SK-N-SH treated with all-trans-retinoic acid at 6 μM for 48 hours (cell line): ENCODE measurements around the gene GDF11.
A peak's percentile ranks its signal among the peaks of the same experiment; 100 is the strongest.

Source experiments
- ATAC-seq: fragments of 200-7000 bp; cut with Tn5 transposase; 3 replicates; pipeline ENCODE4 v1.9.1; 2020; ENCODE audit warnings: mild to moderate bottlenecking, moderate library complexity
- ARNTL ChIP-seq: fragments of 450-650 bp; formaldehyde crosslinking; IDR thresholded peaks from 2 replicates; pipeline ENCODE4 v1.5.0; 2020; ENCODE audit warnings: low read depth, mild to moderate bottlenecking, moderate library complexity, borderline replicate concordance
- BACH2 ChIP-seq: fragments of 250-450 bp; sonication (Bioruptor Pico); IDR thresholded peaks from 2 replicates; pipeline ENCODE4 v1.9.0; 2021; ENCODE audit warnings: mild to moderate bottlenecking, borderline replicate concordance
- CSDC2 ChIP-seq: fragments of 250-450 bp; sonication (Bioruptor Pico); IDR thresholded peaks from 2 replicates; pipeline ENCODE4 v1.5.0; 2020; ENCODE audit warnings: mild to moderate bottlenecking, moderate library complexity
- ESRRG ChIP-seq: fragments of 250-450 bp; sonication (Bioruptor Pico); IDR thresholded peaks from 2 replicates; pipeline ENCODE4 v1.6.1; 2021; ENCODE audit warnings: mild to moderate bottlenecking
- GLIS3 ChIP-seq: fragments of 250-450 bp; sonication (Bioruptor Pico); IDR thresholded peaks from 2 replicates; pipeline ENCODE4 v1.5.0; 2020; ENCODE audit warnings: mild to moderate bottlenecking, moderate library complexity
- ISL1 ChIP-seq: fragments of 250-450 bp; sonication (Bioruptor Pico); IDR thresholded peaks from 2 replicates; pipeline ENCODE4 v2.1.2; 2022; ENCODE audit warnings: mild to moderate bottlenecking, moderate library complexity
- OSR1 ChIP-seq: fragments of 250-450 bp; sonication (Bioruptor Pico); IDR thresholded peaks from 2 replicates; pipeline ENCODE4 v1.8.0; 2022; ENCODE audit warnings: moderate library complexity, mild to moderate bottlenecking, inconsistent platforms
- PPARA ChIP-seq: fragments of 250-450 bp; sonication (Bioruptor Pico); IDR thresholded peaks from 2 replicates; pipeline ENCODE4 v1.5.0; 2020; ENCODE audit warnings: mild to moderate bottlenecking, borderline replicate concordance
- RARB ChIP-seq: fragments of 250-450 bp; sonication (Bioruptor Pico); IDR thresholded peaks from 2 replicates; pipeline ENCODE4 v1.8.0; 2021; ENCODE audit warnings: mild to moderate bottlenecking, moderate library complexity
- SNAI2 ChIP-seq: fragments of 250-450 bp; sonication (Bioruptor Pico); IDR thresholded peaks from 2 replicates; pipeline ENCODE4 v1.5.0; 2020; ENCODE audit warnings: mild to moderate bottlenecking, moderate library complexity
- TCF4 ChIP-seq: fragments of 250-450 bp; sonication (Bioruptor Pico); IDR thresholded peaks from 2 replicates; pipeline ENCODE4 v1.8.0; 2021; ENCODE audit warnings: mild to moderate bottlenecking, moderate library complexity, borderline replicate concordance
- TOX ChIP-seq: fragments of 250-450 bp; sonication (Bioruptor Pico); IDR thresholded peaks from 2 replicates; pipeline ENCODE4 v1.8.0; 2021; ENCODE audit warnings: mild to moderate bottlenecking, moderate library complexity, borderline replicate concordance
- ZFP30 ChIP-seq: fragments of 450-650 bp; formaldehyde crosslinking; IDR thresholded peaks from 2 replicates; pipeline ENCODE4 v1.5.0; 2022; ENCODE audit warnings: mild to moderate bottlenecking, moderate library complexity
- ZNF565 ChIP-seq: fragments of 450-650 bp; formaldehyde crosslinking; conservative IDR thresholded peaks from 2 replicates; pipeline ENCODE4 v1.5.0; 2020; ENCODE audit warnings: low read depth, mild to moderate bottlenecking, moderate library complexity
- ZNF70 ChIP-seq: fragments of 450-650 bp; formaldehyde crosslinking; IDR thresholded peaks from 2 replicates; pipeline ENCODE4 v1.5.0; 2020; ENCODE audit warnings: mild to moderate bottlenecking, moderate library complexity
- ZNF8 ChIP-seq: fragments of 450-650 bp; formaldehyde crosslinking; IDR thresholded peaks from 2 replicates; pipeline ENCODE4 v1.5.0; 2020; ENCODE audit warnings: mild to moderate bottlenecking, moderate library complexity
- TF ChIP-seq, protein P1 (sequence below): fragments of 250-450 bp; sonication (Bioruptor Pico); IDR thresholded peaks from 2 replicates; pipeline ENCODE4 v1.5.0; 2020; ENCODE audit warnings: mild to moderate bottlenecking, moderate library complexity
- TF ChIP-seq, protein P2 (sequence below): fragments of 250-450 bp; sonication (Bioruptor Pico); IDR thresholded peaks from 2 replicates; pipeline ENCODE4 v1.5.1; 2020; ENCODE audit warnings: low read depth, mild to moderate bottlenecking, moderate library complexity
- TF ChIP-seq, protein P3 (sequence below): fragments of 250-450 bp; sonication (Bioruptor Pico); IDR thresholded peaks from 2 replicates; pipeline ENCODE4 v1.5.1; 2021; ENCODE audit warnings: mild to moderate bottlenecking, moderate library complexity

The GDF11 gene

DNA sequence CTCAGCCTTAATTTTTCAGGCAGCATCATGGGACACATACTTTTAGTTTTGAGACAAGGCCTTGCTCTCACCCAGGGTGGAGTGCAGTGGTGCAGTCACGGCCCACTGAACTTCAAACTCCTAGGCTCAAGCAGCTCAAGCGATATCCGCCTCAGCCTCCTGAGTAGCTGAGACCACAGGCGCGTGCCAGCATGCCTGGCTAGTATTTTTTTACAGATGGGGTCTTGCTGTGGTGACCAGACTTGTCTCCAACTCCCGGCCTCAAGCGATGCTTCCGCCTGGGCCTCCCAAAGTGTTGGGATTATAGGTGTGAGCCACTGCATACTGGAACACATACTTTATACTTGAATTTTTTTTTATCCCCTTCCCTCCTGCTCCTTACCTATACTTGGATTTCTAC is 20.0 kb upstream of the GDF11 start (continued):
- TF ChIP-seq, protein P1, sequence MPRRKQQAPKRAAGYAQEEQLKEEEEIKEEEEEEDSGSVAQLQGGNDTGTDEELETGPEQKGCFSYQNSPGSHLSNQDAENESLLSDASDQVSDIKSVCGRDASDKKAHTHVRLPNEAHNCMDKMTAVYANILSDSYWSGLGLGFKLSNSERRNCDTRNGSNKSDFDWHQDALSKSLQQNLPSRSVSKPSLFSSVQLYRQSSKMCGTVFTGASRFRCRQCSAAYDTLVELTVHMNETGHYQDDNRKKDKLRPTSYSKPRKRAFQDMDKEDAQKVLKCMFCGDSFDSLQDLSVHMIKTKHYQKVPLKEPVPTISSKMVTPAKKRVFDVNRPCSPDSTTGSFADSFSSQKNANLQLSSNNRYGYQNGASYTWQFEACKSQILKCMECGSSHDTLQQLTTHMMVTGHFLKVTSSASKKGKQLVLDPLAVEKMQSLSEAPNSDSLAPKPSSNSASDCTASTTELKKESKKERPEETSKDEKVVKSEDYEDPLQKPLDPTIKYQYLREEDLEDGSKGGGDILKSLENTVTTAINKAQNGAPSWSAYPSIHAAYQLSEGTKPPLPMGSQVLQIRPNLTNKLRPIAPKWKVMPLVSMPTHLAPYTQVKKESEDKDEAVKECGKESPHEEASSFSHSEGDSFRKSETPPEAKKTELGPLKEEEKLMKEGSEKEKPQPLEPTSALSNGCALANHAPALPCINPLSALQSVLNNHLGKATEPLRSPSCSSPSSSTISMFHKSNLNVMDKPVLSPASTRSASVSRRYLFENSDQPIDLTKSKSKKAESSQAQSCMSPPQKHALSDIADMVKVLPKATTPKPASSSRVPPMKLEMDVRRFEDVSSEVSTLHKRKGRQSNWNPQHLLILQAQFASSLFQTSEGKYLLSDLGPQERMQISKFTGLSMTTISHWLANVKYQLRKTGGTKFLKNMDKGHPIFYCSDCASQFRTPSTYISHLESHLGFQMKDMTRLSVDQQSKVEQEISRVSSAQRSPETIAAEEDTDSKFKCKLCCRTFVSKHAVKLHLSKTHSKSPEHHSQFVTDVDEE (CRISPR knock-in tag), result no peak
- TF ChIP-seq ESRRG (CRISPR knock-in tag), result no peak
- TF ChIP-seq SNAI2 (CRISPR knock-in tag), result no peak
- no peak for TF ChIP-seq OSR1

DNA sequence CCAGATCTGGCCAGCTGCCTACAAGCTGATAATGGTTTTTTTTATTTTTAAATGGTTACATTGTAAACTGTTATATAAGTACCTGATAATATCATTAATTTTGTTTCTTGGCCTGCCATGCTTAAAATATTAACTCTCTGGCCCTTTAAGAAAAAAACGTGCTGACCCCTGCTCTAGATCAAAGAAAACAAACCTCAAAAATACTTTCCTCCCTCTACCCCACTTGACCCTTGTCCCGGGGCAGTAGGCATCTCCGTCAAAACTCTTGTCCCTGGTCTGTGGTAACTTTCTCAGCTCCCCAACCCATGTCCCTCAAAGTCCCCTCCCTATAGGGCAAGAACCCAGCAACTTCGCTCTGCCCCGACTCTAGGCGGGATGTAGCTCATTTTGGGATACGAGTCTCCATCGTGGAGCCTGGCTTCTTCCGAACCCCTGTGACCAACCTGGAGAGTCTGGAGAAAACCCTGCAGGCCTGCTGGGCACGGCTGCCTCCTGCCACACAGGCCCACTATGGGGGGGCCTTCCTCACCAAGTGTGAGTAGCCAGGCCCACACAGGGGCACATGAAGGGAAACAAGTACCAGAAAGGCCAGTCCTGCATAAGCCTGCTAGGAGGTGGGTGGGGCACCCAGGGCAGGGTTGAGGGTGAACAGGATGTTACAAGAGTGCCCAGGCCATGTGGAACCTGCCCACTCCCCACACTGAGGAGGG is 19.3 kb upstream of the GDF11 start:
- TF ChIP-seq TOX (CRISPR knock-in tag) (no peak), TCF4 (CRISPR knock-in tag) (no peak), ZFP30 (CRISPR knock-in tag) (no peak), ISL1 (CRISPR knock-in tag) (no peak)
- no peak for ATAC-seq

DNA sequence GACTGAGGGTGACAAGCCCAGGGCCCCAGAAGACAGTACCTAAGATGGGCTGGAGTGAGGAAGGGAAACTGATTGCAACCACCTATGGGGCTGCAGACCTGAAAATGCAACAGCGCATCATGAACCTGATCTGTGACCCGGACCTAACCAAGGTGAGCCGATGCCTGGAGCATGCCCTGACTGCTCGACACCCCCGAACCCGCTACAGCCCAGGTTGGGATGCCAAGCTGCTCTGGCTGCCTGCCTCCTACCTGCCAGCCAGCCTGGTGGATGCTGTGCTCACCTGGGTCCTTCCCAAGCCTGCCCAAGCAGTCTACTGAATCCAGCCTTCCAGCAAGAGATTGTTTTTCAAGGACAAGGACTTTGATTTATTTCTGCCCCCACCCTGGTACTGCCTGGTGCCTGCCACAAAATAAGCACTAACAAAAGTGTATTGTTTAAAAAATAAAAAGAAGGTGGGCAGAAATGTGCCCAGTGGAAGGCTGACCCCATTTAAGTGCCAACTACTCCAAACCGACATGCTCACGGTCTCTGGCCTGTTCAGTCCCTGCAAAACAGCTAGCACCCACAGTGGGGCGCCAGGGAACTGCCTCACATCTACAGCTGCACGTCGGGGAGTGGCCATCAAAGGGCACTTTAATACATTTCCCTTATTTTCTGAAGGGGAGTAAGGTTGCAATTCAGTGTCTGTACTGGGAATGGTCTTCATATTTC is 18.5 kb upstream of the GDF11 start:
- TF ChIP-seq ZNF565 (CRISPR knock-in tag), result no peak
- TF ChIP-seq ARNTL (CRISPR knock-in tag), result no peak
- no peak for TF ChIP-seq ESRRG (CRISPR knock-in tag)
- peak; percentile 13; the same call in 2 of the 3 replicates for ATAC-seq

DNA sequence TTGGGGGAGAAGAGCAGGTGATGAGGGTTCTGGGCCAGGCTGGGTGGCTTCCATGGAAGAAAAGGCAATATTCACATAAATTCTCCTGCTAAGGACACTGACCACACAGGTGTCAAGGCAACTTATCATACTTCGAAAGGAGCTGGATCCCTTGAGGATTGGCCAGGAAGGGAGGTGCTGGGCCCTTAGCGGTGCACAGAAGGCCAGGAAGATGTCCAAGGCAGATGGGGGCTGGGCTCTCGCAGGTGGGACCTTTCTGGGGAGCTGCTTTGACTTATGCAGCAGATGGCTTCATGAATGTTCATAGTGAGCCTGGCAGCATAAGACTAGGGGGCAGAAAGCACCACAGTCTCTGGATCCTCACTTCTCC is 18.0 kb upstream of the GDF11 start:
- no peak for TF ChIP-seq SNAI2 (CRISPR knock-in tag)
- TF ChIP-seq ESRRG (CRISPR knock-in tag), result no peak
- TF ChIP-seq ISL1 (CRISPR knock-in tag), result no peak
- TF ChIP-seq PPARA (CRISPR knock-in tag), result no peak
- TF ChIP-seq ZFP30 (CRISPR knock-in tag), result no peak
- TF ChIP-seq ZNF8 (CRISPR knock-in tag), result no peak
- no peak for TF ChIP-seq ZNF70 (CRISPR knock-in tag)
- TF ChIP-seq, protein P1 (CRISPR knock-in tag), result no peak
- TF ChIP-seq OSR1, result no peak
- TF ChIP-seq RARB (CRISPR knock-in tag), result no peak
- no peak for ATAC-seq

DNA sequence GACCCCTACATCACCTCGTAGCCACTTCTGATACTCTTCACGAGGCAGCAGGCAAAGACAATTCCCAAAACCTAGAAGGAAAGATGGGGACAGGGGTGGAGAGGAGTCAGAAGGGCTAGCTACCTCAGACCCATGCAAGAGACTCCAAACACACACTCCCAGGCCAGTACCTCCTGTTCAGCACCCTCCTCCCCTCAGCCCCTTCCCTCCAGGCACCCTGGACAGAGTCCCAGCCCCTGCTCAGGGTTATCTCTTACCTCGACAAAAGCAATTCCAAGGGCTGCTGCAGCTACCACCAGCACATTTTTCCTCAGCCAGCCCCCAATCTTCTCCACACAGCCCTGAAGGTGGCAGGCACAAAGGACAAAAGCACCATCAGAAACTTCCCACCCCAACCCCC is 17.4 kb upstream of the GDF11 start:
- ATAC-seq, result no peak
- no peak for TF ChIP-seq ZNF565 (CRISPR knock-in tag)
- no peak for TF ChIP-seq SNAI2 (CRISPR knock-in tag)
- TF ChIP-seq ARNTL (CRISPR knock-in tag), result no peak
- TF ChIP-seq GLIS3 (CRISPR knock-in tag), result no peak
- no peak for TF ChIP-seq ESRRG (CRISPR knock-in tag)
- no peak for TF ChIP-seq ZNF8 (CRISPR knock-in tag)
- TF ChIP-seq TOX (CRISPR knock-in tag), result no peak
- TF ChIP-seq, protein P1 (CRISPR knock-in tag), result no peak
- TF ChIP-seq CSDC2, result no peak
- no peak for TF ChIP-seq ZFP30 (CRISPR knock-in tag)
- TF ChIP-seq, protein P2, sequence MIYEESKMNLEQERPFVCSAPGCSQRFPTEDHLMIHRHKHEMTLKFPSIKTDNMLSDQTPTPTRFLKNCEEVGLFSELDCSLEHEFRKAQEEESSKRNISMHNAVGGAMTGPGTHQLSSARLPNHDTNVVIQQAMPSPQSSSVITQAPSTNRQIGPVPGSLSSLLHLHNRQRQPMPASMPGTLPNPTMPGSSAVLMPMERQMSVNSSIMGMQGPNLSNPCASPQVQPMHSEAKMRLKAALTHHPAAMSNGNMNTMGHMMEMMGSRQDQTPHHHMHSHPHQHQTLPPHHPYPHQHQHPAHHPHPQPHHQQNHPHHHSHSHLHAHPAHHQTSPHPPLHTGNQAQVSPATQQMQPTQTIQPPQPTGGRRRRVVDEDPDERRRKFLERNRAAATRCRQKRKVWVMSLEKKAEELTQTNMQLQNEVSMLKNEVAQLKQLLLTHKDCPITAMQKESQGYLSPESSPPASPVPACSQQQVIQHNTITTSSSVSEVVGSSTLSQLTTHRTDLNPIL, result no peak
- TF ChIP-seq, protein P3, sequence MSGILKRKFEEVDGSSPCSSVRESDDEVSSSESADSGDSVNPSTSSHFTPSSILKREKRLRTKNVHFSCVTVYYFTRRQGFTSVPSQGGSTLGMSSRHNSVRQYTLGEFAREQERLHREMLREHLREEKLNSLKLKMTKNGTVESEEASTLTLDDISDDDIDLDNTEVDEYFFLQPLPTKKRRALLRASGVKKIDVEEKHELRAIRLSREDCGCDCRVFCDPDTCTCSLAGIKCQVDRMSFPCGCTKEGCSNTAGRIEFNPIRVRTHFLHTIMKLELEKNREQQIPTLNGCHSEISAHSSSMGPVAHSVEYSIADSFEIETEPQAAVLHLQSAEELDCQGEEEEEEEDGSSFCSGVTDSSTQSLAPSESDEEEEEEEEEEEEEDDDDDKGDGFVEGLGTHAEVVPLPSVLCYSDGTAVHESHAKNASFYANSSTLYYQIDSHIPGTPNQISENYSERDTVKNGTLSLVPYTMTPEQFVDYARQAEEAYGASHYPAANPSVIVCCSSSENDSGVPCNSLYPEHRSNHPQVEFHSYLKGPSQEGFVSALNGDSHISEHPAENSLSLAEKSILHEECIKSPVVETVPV (CRISPR knock-in tag), result no peak
- no peak for TF ChIP-seq ISL1 (CRISPR knock-in tag)
- no peak for TF ChIP-seq BACH2
